Liver (tissue), 9 donors: ENCODE results near the gene ARHGEF1. TPM values are rescaled to one million over a fixed set of nuclear protein-coding genes. Genes with fewer than 3 reads are reported as not detected.
A peak's percentile ranks its signal among the peaks of the same experiment; 100 is the strongest.

Experiments used
- DNase-seq: peaks from one replicate; pipeline ENCODE4 v3.0.0-alpha.2; 2017; ENCODE audit warnings: low spot score
- H3K27ac ChIP-seq, 2 donors: one replicate each; pipeline ENCODE4 v1.7.0; 2013; ENCODE audit warnings: inconsistent platforms in 2 of 2, low read length in 2 of 2, control low read depth in 1 of 2, low read depth in 1 of 2, mild to moderate bottlenecking in 1 of 2
- H3K27me3 ChIP-seq, 4 donors: one replicate each; pipeline versions ENCODE4 v1.6.1 to v1.7.0; 2013; ENCODE audit warnings: low read length in 3 of 4, inconsistent platforms in 1 of 4, mild to moderate bottlenecking in 1 of 4, moderate library complexity in 1 of 4; ENCODE audit not compliant: control insufficient read depth in 4 of 4, insufficient read depth in 4 of 4
- H3K36me3 ChIP-seq, 4 donors: one replicate each; pipeline versions ENCODE4 v1.6.1 to v1.7.0; 2013; ENCODE audit warnings: low read length in 3 of 4, mild to moderate bottlenecking in 3 of 4, low read depth in 1 of 4, moderate library complexity in 1 of 4; ENCODE audit not compliant: control insufficient read depth in 4 of 4, insufficient read depth in 3 of 4
- H3K4me1 ChIP-seq, 4 donors: one replicate each; pipeline versions ENCODE4 v1.6.1 to v1.7.0; 2013; ENCODE audit warnings: low read length in 3 of 4, mild to moderate bottlenecking in 3 of 4, moderate library complexity in 1 of 4; ENCODE audit not compliant: control insufficient read depth in 4 of 4, insufficient read depth in 4 of 4
- H3K4me3 ChIP-seq, 3 donors: one replicate each; pipeline versions ENCODE4 v1.6.1 to v1.7.0; 2013; ENCODE audit warnings: low read length in 3 of 3, control low read depth in 1 of 3, low read depth in 1 of 3, mild to moderate bottlenecking in 1 of 3
- H3K9ac ChIP-seq, 2 donors: one replicate each; pipeline ENCODE4 v1.7.0; 2013; ENCODE audit warnings: low read length in 2 of 2, mild to moderate bottlenecking in 2 of 2, moderate library complexity in 2 of 2, control low read depth in 1 of 2, low read depth in 1 of 2
- H3K9me3 ChIP-seq, 4 donors: one replicate each; pipeline versions ENCODE4 v1.6.1 to v1.7.0; 2013; ENCODE audit warnings: low read length in 3 of 4; ENCODE audit not compliant: control insufficient read depth in 4 of 4
- ATF3 ChIP-seq: IDR thresholded peaks from 2 replicates; pipeline ENCODE4 v1.6.1; 2016; ENCODE audit warnings: antibody characterized with exemption
- CTCF ChIP-seq: fragments of 150-350 bp; IDR thresholded peaks from 2 replicates; pipeline ENCODE4 v1.5.1; 2017; ENCODE audit warnings: improper control_type of control experiment, low read depth, low read length; ENCODE audit not compliant: missing input control
- EGR1 ChIP-seq, 2 donors: IDR thresholded peaks; 2 replicates each; pipeline ENCODE4 v1.6.1; 2016 to 2018; ENCODE audit warnings: antibody characterized with exemption in 2 of 2, low read depth in 2 of 2
- FOXA2 ChIP-seq: IDR thresholded peaks from 2 replicates; pipeline ENCODE4 v1.6.1; 2016; ENCODE audit warnings: antibody characterized with exemption
- GABPA ChIP-seq, 2 donors: IDR thresholded peaks in 1 of 2; conservative IDR thresholded peaks in 1 of 2; 2 replicates each; pipeline ENCODE4 v1.6.1; 2016; ENCODE audit warnings: antibody characterized with exemption in 2 of 2, mild to moderate bottlenecking in 1 of 2, moderate library complexity in 1 of 2
- JUND ChIP-seq, 2 donors: IDR thresholded peaks; 2 replicates each; pipeline ENCODE4 v1.6.1; 2016; ENCODE audit warnings: antibody characterized with exemption in 2 of 2
- MAX ChIP-seq: IDR thresholded peaks from 2 replicates; pipeline ENCODE4 v1.6.1; 2016; ENCODE audit warnings: antibody characterized with exemption
- NR2F2 ChIP-seq: IDR thresholded peaks from 2 replicates; pipeline ENCODE4 v1.6.1; 2016; ENCODE audit warnings: antibody characterized with exemption
- RAD21 ChIP-seq, 2 donors: IDR thresholded peaks; 2 replicates each; pipeline ENCODE4 v1.6.1; 2016; ENCODE audit warnings: antibody characterized with exemption in 2 of 2, mild to moderate bottlenecking in 2 of 2
- REST ChIP-seq: IDR thresholded peaks from 2 replicates; pipeline ENCODE4 v1.6.1; 2016; ENCODE audit warnings: antibody characterized with exemption, mild to moderate bottlenecking
- RXRA ChIP-seq, 2 donors: IDR thresholded peaks; 2 replicates each; pipeline ENCODE4 v1.6.1; 2017 to 2018; ENCODE audit warnings: antibody characterized with exemption in 2 of 2, mild to moderate bottlenecking in 1 of 2
- SP1 ChIP-seq: IDR thresholded peaks from 2 replicates; pipeline ENCODE4 v1.6.1; 2018; ENCODE audit warnings: antibody characterized with exemption, mild to moderate bottlenecking
- YY1 ChIP-seq: IDR thresholded peaks from 2 replicates; pipeline ENCODE4 v1.6.1; 2016; ENCODE audit warnings: antibody characterized with exemption, mild to moderate bottlenecking
- WGBS: extraction: QIAGEN DNeasy Blood & Tissue Kit; methylation state at CpG from one replicate; pipeline ENCODE4 v1.1.7; 2013; 5-methylcytosine and 5-hydroxymethylcytosine counted together
- polyA plus RNA-seq, 2 donors: library from polyadenylated mRNA; stranded (reverse) in 1 of 2; unstranded in 1 of 2; fragments of 200-250 nt in 1 of 2; fragments of >200 nt in 1 of 2; fragmentation: Nextera tagmentation in 1 of 2; extraction: Ambion mirVana in 1 of 2; gene quantifications; one replicate each; pipeline versions ENCODE4 v1.2.1 to v1.2.3, GENCODE V29; 2013 to 2015
- total RNA-seq, 2 donors: library from RNA; depleted of rRNA; stranded (reverse); fragments of >200 nt; gene quantifications; one replicate each; pipeline ENCODE4 v1.2.3, GENCODE V29; 2014
- donor health status: healthy.
- donor health status: healthy.
- donor health status: healthy.
- donor health status: healthy.
- donor health status: healthy.

ARHGEF1 gene
- total and polyA plus RNA-seq, 4 donors, result 13.2 to 30.1 (median 18.5) TPM

- peak within 1 kb of the TSS in 1 of 2 donors; percentile 27 for H3K9ac ChIP-seq
- H3K4me3 ChIP-seq, result no peak within 1 kb of the TSS
- H3K9me3 ChIP-seq, result no peaks in the 10 kb centered on the region
- WGBS, result 80% methylated on average over 9 of the region's 9 CpGs
- TF ChIP-seq SP1 (no peak), EGR1 (IDR thresholded peaks at IDR 0.05; ENCODE audit: low read depth in 2 of 2) (no peak), FOXA2 (no peak), RAD21 (IDR thresholded peaks at IDR 0.05) (no peak), JUND (IDR thresholded peaks at IDR 0.05) (no peak), MAX (no peak), ATF3 (no peak), CTCF (no peak), NR2F2 (no peak), YY1 (no peak), GABPA (IDR thresholded peaks at IDR 0.05 in 1 of 2, conservative IDR thresholded peaks at IDR 0.05 in 1 of 2) (no peak), REST (no peak), RXRA (IDR thresholded peaks at IDR 0.05) (no peak)
- no peak for DNase-seq
- peaks cover 0 to 4% (median under 1%) of the 10 kb centered on the region in 4 donors for H3K36me3 ChIP-seq
- H3K27me3 ChIP-seq, result no peaks in the 10 kb centered on the region
- H3K4me1 ChIP-seq, result peaks cover 0 to 10% (median 3%) of the 10 kb centered on the region in 4 donors
- peak within 1 kb of the TSS in 1 of 2 donors; percentile 50 for H3K27ac ChIP-seq
These were observed 5.8 kb upstream of the ARHGEF1 start, which contains the start of gene CD79A for GRCh38 chr19:41876847-41877832. Gene CD79A, plus strand, starts transcription at chr19:41877279. Its CDS starts 26 bp downstream, at chr19:41877305.
